GM21360 (cell line): Measurements from ENCODE around the gene ZNF408.

Source experiments
- ATAC-seq: cut with Tn5 transposase; IDR thresholded peaks from one replicate; pipeline ENCODE4 v1.9.1; 2021; ENCODE audit warnings: mild to moderate bottlenecking, moderate library complexity; ENCODE audit not compliant: unreplicated experiment

The ZNF408 gene

DNA sequence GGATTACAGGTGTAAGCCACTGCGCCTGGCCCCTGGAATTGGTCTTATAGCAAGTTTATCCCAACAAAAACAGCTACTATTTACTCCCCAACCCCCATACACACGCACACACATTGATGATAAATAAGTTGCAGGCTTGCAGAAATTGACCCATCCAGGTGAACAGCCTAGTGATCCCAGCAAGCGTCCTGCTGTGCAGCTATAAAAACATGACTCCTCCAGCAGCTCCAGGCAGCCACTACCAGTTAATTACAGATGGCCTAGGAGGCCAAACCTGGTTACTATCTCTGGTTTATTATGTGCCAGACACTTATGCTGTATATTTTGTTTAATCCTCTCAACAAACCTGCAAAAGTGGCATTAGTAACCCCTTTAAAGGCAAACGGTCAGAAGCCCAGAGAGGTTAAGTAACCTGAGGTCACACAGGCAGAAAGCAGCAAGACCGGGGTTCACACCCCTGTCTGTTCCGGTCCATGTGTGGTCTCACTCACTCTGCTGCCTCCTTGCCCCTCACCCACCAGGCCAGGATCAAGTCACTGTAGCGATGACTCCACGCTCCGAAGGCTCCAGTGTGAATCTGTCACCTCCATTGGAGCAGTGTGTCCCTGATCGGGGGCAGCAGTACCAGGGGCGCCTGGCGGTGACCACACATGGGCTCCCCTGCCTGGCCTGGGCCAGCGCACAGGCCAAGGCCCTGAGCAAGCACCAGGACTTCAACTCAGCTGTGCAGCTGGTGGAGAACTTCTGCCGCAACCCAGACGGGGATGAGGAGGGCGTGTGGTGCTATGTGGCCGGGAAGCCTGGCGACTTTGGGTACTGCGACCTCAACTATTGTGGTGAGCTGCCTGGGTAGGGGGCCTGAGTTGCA, 24.7 kb downstream of the ZNF408 start:
- ATAC-seq, result no peak

DNA sequence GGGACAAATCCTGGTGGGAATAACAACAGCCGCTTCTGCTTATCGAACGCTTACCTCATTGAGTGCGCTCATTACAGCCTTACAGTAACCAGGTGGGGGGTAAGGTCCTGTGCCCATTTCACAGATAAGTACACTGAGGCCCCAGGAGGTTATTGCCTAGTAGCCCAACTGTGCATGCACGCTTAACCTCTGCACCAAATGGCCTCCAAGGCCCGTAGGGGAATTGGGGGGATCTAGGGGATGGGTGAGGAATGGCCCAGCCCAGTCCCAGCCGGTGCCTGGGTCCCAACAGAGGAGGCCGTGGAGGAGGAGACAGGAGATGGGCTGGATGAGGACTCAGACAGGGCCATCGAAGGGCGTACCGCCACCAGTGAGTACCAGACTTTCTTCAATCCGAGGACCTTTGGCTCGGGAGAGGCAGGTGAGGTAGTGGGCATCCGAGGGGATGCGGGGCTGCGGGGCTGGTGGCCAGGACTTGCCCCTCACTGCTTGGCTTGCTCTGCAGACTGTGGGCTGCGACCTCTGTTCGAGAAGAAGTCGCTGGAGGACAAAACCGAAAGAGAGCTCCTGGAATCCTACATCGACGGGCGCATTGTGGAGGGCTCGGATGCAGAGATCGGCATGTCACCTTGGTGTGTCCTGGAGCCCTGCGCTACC, 25.5 kb downstream of the ZNF408 start:
- no peak for ATAC-seq

DNA sequence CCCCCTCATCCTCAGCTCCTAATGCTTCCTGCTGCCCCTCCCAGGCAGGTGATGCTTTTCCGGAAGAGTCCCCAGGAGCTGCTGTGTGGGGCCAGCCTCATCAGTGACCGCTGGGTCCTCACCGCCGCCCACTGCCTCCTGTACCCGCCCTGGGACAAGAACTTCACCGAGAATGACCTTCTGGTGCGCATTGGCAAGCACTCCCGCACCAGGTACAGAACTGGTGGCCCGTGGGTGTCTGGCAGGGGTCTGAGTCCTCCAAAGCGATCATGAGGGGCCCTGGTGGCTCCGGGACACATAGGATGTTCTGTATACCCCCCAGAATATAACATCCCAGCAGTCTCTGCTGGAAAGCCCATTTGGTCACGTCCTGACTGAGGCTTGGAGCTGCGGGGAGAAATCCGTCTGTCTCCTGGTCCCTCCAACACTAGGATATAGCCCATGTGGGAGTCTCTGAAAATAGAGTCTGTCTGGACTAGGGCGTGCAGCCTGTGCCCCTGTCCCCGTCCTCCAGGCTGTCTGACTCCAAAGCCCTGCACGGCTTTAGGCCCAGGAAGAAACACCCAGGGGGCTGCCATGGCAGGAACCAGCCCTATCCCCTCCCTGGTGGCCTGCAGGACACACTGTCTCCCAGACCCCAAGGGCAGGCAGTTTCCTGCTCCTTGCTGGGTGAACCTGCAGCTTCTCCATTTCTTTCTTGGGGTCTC, 27.3 kb downstream of the ZNF408 start:
- ATAC-seq, result no peak

DNA sequence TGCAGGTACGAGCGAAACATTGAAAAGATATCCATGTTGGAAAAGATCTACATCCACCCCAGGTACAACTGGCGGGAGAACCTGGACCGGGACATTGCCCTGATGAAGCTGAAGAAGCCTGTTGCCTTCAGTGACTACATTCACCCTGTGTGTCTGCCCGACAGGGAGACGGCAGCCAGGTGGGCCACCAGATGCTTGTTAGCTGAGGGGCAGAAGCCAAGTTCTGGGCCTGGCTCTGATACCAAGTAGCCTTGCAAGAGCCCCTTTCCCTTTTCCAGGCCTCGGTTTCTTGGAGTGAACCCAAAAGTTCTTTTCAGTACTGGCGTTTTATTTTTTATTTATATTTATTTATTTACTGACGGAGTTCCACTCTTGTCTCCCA, 27.8 kb downstream of the ZNF408 start:
- ATAC-seq, result no peak

DNA sequence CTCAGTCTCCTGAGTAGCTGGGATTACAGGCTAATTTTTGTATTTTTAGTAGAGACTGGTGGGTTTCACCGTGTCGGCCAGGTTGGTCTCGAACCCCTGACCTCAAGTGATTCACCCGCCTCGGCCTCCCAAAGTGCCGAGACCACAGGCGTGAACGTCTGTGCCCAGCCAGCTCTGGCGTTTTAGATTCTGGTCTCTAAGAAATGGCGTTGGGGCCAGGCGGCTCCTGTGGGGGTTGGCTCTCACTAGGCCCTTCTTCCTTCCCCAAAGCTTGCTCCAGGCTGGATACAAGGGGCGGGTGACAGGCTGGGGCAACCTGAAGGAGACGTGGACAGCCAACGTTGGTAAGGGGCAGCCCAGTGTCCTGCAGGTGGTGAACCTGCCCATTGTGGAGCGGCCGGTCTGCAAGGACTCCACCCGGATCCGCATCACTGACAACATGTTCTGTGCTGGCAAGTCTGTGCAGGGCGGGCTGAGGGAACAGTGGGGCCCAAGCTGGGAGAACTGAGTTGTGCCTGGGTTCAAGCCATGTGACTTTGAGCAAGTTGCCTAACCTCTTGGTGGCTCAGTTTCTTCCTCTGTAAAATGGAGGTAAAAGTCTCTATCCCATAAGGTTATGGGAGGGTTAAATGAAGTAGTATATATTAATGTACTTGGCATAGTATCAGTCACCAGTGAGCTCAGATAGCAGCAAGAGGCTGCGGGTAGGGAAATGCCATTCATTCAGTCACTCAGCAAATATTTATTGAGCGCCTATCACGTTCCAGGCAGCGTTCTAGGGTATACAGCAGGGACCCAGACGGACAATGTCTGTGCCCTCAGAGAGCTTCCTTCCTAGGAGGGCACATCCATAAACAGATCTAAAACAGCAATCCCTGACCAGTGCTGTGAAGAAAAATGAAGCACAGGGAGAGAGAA, 28.5 kb downstream of the ZNF408 start:
- no peak for ATAC-seq

DNA sequence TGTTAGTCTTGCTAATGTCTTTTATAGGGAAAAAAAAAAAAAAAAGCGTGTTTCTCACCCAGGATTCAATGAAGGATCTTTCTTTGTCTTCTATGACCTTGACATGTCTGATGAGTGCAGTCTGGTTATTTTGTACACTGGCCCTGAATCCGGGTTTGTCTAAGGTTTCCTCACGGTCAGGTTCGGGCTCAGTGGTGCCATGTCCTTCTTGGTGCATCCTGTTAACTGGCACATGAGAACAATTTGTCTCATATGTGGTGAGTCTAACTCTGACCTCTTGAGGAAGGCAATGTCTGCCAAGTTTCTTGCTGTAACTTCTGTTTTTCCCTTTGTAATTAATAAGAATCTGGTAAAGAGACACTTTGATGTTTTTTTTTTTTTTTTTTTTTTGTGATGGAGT, 30.7 kb downstream of the ZNF408 start:
- ATAC-seq, result no peak

DNA sequence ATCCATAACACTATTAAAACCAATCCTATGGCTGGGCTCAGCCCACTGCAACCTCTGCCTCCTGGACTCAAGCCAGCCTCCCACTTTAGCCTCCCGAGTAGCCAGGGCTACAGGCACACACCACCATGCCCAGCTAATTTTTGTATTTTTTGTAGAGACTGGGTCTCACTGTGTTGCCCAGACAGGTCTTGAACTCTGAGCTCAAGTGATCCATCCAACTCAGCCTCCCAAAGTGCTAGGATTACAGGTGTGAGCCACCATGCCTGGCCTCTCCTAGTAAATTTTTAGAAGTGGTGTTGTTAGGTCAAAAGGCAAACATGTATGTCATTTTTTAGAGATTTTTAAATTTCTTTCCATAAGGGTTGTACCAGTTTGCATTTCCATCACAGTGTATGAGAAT, 32.4 kb downstream of the ZNF408 start:
- ATAC-seq, result no peak

DNA sequence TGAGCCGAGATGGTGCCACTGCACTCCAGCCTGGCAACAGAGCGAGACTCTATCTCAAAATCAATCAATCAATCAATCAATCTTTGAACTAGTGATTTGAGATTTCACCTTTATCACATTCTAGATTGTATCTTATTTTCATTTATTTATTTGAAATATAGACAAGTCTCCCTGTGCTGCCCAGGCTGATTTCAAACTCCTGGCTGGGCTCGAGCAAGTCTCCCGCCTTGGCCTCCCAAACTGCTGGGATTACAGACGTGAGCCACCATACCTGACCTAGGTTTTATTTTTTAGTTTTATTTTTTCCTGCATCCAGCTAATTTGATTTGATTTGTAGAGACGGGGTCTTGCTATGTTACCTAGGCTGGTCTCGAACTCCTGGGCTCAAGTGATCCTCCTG, 35.3 kb downstream of the ZNF408 start:
- no peak for ATAC-seq

DNA sequence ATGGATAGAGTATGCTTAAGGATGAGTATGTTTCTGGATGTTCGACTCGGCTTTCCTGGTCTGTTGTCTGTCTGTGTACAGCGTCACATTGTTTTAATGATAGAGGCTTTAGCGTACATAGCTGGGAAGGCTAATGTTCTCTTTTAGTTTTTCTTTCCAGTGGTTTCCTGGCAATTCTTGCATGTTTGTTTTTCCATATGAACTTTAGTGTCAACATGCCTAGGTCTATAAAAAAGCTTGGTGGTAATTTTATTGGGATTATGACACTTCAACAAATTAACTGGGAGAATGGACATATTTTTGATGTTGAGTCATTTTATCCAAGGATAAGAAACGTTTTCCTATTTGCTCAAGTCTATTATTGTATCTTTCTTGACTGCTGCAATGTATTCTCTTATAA, 35.8 kb downstream of the ZNF408 start:
- ATAC-seq, result no peak

DNA sequence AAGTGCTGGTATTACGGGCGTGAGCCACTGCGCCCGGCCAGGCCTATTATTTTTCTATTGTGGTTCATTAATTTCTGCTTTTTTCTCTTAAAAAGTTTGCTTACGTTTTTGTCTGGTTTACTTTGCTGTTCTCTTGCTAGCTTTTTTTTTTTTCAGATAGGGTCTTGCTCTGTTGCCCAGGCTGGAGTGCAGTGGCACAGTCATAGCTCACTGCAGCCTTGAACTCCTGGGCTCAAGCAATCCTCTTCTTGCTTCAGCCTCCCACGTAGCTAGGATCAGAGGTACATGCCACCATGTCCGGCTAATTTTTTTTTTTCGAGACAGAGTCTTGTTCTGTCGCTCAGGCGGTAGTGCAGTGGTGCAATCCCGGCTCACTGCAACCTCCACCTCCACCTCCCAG, 36.9 kb downstream of the ZNF408 start:
- ATAC-seq, result no peak

DNA sequence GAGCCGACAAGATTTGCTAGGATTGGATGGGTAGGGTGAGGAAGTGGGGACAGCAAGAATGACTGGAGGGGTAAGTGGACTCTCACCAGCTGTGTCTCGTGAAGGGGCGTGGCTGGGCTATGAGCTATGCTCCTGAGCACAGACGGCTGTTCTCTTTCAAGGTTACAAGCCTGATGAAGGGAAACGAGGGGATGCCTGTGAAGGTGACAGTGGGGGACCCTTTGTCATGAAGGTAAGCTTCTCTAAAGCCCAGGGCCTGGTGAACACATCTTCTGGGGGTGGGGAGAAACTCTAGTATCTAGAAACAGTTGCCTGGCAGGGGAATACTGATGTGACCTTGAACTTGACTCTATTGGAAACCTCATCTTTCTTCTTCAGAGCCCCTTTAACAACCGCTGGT, 38.1 kb downstream of the ZNF408 start:
- ATAC-seq, result no peak

DNA sequence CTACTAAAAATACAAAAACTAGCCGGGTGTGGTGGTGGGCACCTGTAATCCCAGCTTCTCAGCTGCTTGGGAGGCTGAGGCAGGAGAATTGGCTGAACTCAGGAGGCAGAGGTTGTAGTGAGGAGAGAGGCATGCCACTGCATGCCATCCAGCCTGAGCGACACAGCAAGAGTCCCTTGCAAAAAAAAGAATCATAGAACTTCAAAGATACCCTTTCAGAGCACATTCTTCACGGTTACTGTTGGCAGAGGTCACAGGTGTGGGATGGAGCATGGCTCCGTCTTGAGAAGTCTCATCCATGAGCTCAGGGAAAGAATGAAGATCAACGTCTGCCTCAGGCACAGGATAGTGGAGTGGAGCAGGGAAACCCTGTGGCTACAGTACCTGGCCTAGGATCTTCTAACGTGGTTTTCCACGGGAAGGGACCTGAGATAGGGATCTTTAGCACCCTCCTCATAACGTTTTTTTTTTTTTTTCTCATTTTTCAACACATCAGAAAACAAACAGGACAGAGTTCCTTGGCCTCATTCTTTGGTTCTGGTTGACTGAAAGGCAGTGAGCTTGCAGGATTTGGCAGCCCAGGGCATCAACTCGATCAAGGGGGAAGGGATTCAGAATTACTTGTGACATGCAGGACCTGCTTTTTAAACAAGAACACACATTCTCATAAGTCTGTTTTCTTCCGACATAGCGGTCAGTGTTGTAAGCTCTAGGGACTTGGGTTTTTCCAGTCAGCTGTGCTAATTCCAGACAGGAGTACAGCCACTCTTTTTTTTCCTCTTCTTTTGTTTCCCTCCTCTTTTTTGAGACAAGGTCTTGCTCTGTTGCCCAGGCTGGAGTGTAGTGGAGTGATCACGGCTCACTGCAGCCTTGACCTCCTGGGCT, 41.0 kb downstream of the ZNF408 start:
- no peak for ATAC-seq

DNA sequence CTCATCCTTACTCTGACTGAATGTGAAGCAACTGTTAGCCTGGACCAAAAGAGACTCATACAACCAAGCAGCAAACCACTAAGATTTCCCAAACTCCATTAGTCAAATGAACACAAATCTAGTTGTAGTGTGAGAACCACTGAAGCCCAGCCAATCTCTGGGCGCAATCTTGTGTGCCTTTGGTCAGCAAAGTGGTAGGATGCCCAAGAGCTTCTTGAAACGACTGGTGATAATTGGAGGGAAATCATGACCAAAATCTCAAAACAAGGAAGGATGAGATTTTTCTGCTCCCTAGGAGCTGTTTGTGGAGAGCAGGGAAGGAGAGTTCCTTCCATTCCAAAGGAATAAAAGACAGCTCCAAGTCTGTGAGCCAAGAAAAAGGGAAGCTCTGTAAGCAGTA, 42.2 kb downstream of the ZNF408 start:
- ATAC-seq, result no peak

DNA sequence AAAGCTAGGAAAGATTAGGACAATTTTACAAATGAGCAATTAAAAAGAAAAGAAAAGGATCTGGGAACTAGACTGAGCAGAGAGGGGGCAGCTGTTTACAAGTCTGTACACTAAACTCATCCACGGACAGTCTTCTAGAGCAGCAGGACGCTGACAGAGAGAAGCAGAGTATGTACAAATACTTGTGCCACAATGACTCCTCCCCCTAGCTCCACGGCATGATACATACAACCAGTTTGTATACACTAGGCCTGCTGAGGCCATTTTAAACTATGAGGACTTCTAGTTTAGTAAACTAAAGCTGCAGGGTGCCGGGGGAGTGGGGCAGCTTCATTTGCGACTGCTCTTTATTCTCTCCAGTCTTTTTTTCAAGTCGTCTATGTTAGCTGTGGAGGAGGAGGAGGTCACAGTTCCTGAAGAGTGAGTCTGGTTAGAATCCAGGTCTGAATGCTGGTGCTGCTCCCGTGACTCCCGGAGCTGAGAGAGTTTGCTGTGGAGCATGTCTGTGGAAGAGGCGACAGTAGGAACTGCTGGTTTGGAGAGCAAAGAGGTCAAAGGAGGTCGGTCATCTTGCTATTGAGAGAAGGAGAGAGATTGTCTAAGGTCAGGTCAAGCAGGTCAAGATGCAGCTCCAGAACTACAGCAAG, 43.0 kb downstream of the ZNF408 start:
- ATAC-seq, result no peak

DNA sequence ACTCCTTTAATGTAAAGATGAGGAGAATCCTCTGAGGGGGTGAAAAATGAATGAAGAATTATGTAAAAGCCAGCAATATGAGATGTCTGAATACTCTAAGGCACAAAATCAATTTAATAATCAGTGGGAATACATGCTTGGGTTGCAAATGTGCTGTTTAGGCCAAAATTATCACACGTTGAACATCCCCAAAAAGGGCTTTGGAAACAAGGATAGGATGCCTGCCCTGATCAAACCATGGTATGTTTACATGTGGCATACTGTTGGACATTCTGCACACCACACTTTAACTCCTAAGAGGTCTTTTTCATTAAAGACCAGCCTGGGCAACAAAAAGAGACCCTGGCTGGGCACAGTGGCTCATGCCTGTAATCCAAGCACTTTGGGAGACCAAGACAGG, 44.5 kb downstream of the ZNF408 start:
- ATAC-seq, result no peak

DNA sequence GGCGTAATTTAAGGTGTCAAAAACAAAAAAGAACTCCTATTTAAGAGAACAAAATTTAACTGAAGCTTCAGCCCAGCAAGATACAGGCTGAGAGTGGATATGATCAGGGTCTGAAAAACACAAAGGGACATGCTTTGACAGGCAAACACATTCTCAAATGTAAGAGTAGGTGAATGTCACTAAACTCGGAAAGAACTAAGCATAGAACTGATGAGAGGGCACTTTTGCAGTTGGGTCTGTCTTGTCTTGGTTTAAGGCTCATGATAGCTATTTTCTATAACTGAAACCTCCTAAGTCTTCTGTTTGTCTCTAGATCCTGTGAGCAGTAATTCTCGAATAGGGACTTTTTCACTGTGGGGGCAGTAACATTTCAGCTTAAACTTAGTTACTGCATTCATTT, 45.2 kb downstream of the ZNF408 start:
- no peak for ATAC-seq

DNA sequence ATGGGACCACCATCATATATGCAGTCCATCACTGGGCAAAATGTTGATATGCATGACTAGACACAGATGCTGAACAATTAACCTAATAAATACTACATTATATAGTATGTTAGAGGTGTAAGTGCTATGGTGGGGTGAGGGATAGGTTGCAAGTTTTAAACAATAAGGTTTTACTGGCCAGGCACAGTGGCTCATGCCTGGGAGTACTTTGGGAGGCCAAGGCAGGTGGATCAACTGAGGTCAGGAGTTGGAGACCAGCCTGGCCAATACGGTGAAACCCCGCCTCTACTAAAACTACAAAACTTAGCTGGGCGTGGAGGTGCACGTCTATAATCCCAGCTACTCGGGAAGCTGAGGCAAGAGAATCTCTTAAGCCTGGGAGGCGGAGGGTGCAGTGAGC, 46.3 kb downstream of the ZNF408 start:
- ATAC-seq, result no peak
